Endothelial cell (in vitro differentiated cells): Measurements from ENCODE around the gene NFIX. TPM values are rescaled to one million over a fixed set of nuclear protein-coding genes. Genes with fewer than 3 reads are reported as not detected.

Experiments used
- DNase-seq: peaks from one replicate; pipeline ENCODE4 v3.0.0; 2021; ENCODE audit warnings: low spot score
- H3K27ac Mint-ChIP-seq: one replicate; pipeline ENCODE4 v1.8.0; 2021; ENCODE audit warnings: mixed read lengths, inconsistent platforms; ENCODE audit not compliant: unreplicated experiment
- H3K27me3 Mint-ChIP-seq: one replicate; pipeline ENCODE4 v1.8.0; 2021; ENCODE audit warnings: mild to moderate bottlenecking, moderate library complexity, mixed read lengths, inconsistent platforms; ENCODE audit not compliant: unreplicated experiment
- H3K36me3 Mint-ChIP-seq: one replicate; pipeline ENCODE4 v1.8.0; 2021; ENCODE audit warnings: mild to moderate bottlenecking, low read depth, mixed read lengths, inconsistent platforms; ENCODE audit not compliant: unreplicated experiment
- H3K4me1 Mint-ChIP-seq: one replicate; pipeline ENCODE4 v1.8.0; 2021; ENCODE audit warnings: mild to moderate bottlenecking, mixed read lengths, inconsistent platforms; ENCODE audit not compliant: unreplicated experiment
- H3K4me3 Mint-ChIP-seq: one replicate; pipeline ENCODE4 v1.8.0; 2021; ENCODE audit warnings: mild to moderate bottlenecking, mixed read lengths, inconsistent platforms; ENCODE audit not compliant: unreplicated experiment
- H3K9me3 Mint-ChIP-seq: one replicate; pipeline ENCODE4 v1.8.0; 2021; ENCODE audit warnings: mixed read lengths, inconsistent platforms; ENCODE audit not compliant: unreplicated experiment
- total RNA-seq: library from RNA; stranded (reverse); fragmentation: NEBNext Ultra II Directional; extraction: Animal tissue kit (Norgen Biotek cat#: 25700); gene quantifications from one replicate; pipeline ENCODE4 v1.2.1, GENCODE V29; 2021; ENCODE audit not compliant: unreplicated experiment
- TF ChIP-seq, protein P1 (sequence below): fragments of 200-600 bp; sonication (generic); IDR thresholded peaks from one replicate; pipeline ENCODE4 v1.5.0; 2021; ENCODE audit warnings: antibody characterized with exemption; ENCODE audit not compliant: unreplicated experiment

The NFIX gene
- total RNA-seq, 1 donor from 2014 or later, result 9.9 TPM

DNA sequence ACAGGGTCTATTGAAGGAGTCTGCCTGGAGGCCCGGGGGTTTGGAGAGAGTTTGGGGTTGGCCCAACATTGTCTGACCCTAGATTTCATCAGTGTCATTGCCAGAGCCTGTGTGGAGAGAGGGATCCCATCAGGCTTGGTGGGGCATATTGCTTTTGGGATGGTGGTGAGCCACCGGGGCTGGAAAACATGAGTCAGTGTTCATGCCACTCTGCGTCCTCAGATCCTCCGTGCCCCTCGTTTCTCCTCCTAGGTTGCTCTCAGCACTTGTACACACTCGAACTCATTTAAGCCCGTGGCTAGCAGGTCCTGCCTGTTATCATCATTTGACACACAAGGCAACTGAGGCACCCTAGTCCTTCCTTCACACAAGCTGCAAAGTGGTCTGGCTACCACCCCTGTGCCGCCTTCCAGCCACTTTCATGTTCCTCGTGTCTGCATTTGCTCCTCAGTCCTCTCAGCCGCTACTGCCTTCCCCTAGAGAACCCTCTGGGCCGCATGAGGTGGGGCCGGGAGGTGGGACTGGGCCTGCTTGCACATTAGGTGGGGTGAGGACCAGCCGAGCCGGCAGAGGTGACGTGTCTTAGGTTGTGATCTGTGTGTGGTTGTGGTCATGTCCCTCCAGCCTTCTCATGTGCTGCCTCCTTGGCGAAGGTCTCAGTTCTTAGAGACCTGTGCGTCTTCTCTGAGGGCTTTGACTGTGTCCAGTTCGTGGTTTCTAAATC is 126.4 kb downstream of the NFIX start:
- no peak overlapping the region for H3K4me3 Mint-ChIP-seq
- no peak overlapping the region for H3K27ac Mint-ChIP-seq
- H3K9me3 Mint-ChIP-seq, result no peaks in the 10 kb centered on the region

DNA sequence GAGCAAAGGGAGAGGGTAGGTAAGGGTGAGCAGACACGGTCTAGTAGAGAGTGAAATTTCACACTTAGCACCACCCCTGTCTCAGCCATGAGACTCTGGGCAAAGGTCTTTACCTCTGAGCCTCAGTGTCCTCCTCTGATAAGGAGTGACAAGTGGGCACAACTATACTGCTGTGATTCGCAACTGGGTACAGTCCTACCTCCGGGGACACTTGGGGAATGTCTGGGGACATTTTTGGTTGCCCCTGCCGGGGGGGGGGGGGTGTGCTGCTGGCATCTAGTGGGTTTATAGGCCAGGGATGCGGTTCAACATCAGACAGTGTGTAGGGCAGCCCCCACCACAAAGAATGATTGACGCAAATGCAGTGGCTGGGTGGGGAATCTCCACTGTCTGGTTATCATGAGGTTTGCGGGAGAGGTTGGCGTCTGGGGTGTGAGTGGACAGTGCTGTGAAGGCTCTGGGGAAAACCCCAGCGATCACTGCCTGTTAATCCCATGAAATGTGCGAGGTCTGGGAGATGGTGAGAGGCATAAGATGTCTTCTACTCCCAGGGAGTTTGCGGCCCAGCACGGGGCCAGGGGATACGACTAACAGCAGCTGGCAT is 127.1 kb downstream of the NFIX start:
- Mint-ChIP-seq H3K4me3 (no peak overlapping the region), H3K27me3 (peaks cover 7% of the 10 kb centered on the region), H3K4me1 (peaks cover 24% of the 10 kb centered on the region), H3K9me3 (no peaks in the 10 kb centered on the region), H3K27ac (peak overlapping the region; percentile 6), H3K36me3 (peaks cover 4% of the 10 kb centered on the region)
- DNase-seq, result no peak
- TF ChIP-seq, protein P1, sequence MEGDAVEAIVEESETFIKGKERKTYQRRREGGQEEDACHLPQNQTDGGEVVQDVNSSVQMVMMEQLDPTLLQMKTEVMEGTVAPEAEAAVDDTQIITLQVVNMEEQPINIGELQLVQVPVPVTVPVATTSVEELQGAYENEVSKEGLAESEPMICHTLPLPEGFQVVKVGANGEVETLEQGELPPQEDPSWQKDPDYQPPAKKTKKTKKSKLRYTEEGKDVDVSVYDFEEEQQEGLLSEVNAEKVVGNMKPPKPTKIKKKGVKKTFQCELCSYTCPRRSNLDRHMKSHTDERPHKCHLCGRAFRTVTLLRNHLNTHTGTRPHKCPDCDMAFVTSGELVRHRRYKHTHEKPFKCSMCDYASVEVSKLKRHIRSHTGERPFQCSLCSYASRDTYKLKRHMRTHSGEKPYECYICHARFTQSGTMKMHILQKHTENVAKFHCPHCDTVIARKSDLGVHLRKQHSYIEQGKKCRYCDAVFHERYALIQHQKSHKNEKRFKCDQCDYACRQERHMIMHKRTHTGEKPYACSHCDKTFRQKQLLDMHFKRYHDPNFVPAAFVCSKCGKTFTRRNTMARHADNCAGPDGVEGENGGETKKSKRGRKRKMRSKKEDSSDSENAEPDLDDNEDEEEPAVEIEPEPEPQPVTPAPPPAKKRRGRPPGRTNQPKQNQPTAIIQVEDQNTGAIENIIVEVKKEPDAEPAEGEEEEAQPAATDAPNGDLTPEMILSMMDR, result no peak

More for the DNA sequence above, 126.4 kb downstream of the NFIX start:
- TF ChIP-seq, protein P1, result no peak
- DNase-seq, result no peak
- peaks cover 7% of the 10 kb centered on the region for H3K27me3 Mint-ChIP-seq
- H3K36me3 Mint-ChIP-seq, result peaks cover 8% of the 10 kb centered on the region
- peaks cover 28% of the 10 kb centered on the region for H3K4me1 Mint-ChIP-seq

DNA sequence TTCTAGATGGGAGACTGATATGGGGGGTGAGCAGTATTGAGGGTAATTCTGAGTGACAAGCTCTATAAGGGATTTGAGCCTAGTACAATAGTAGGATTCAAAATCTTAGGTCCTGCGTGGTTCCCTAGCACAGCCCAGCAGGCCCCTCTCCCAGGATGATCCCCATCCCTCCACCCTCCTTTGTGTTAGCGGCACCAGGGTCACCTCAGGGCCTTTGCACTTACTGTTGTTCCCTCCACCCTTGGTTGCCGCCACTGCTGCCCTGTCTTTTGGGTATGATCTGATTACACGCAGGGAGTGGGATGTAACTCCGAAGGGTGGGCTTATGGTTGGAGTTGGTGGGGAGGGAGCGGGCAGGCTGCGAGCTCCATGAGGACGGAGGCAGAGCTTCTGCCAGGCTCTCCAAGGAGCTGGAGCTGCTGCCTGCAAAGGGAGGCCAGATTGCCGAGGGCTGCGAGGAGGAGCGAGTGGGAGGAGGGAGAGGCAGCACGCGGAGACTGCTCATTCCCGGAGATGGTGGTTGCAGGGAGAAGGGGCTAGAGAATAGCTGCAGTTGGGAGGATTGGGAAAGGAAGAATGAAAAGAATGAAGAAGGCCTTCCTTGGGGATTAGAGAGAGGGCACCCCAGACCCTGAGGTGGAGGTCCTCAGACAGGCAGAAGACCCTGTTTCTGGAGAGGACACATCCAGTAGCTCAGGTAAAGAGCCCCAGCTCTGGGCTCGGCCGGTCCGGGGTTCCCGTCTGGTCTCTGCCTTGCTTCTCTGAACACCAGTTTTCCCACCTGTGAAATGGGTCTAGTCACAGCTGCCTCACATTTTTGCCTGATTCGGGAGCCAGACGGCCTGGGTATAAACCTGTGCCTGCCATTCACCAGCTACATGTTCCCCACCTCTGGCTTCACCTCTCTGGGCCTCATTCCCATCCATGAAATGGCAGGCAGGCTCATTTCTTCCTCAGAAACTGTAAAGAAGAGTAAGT is 128.0 kb downstream of the NFIX start:
- H3K36me3 Mint-ChIP-seq, result peaks cover 4% of the 10 kb centered on the region
- no peaks in the 10 kb centered on the region for H3K9me3 Mint-ChIP-seq
- peak overlapping the region; percentile 56 for H3K4me3 Mint-ChIP-seq
- H3K27me3 Mint-ChIP-seq, result peaks cover 2% of the 10 kb centered on the region
- H3K27ac Mint-ChIP-seq, result peak overlapping the region; percentile 6
- peaks cover 20% of the 10 kb centered on the region for H3K4me1 Mint-ChIP-seq
- TF ChIP-seq, protein P1, result no peak
- DNase-seq, result no peak

DNA sequence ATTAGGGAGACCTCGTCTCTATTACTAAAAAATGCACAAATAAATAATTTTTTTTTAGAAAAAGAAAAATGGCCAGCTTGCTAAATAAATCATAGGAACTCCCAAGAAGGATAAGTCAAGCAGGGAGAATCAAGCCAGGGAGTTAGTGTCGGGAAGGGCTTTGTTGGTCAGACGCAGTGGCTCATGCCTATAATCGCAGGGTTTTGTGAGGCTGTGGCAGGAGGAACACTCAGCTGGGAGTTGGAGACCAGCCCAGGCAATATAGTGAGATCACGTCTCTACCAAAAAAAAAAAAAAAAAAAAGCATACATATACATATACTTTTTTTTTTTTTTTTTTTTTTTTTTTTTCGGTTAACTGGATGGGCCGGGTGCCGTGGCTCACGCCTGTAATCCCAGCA is 131.8 kb downstream of the NFIX start:
- TF ChIP-seq, protein P1, result no peak
- H3K9me3 Mint-ChIP-seq, result no peaks in the 10 kb centered on the region
- H3K36me3 Mint-ChIP-seq, result no peaks in the 10 kb centered on the region
- DNase-seq, result no peak
- H3K4me3 Mint-ChIP-seq, result no peak overlapping the region
- H3K27ac Mint-ChIP-seq, result no peak overlapping the region
- peaks cover 2% of the 10 kb centered on the region for H3K27me3 Mint-ChIP-seq
- H3K4me1 Mint-ChIP-seq, result peaks cover 12% of the 10 kb centered on the region
